ENCODE data around the gene FBXO21.
"Not testable (repeated sequence)": the region's sequence is repeated elsewhere in the genome, so short reads cannot be mapped to it uniquely, and the experiment has no call there.

The FBXO21 gene

GRCh38 chr12:117190210-117190781 lies at the start of gene FBXO21:
FBXO21 (minus strand) TSS chr12:117190470; CDS start chr12:117190456, 14 bp downstream.
- peak; percentile 50 for DNase-seq

- DNase-seq, result no peak
These were observed 46.3 kb upstream of the FBXO21 start for GRCh38 chr12:117236456-117237001.

DNA sequence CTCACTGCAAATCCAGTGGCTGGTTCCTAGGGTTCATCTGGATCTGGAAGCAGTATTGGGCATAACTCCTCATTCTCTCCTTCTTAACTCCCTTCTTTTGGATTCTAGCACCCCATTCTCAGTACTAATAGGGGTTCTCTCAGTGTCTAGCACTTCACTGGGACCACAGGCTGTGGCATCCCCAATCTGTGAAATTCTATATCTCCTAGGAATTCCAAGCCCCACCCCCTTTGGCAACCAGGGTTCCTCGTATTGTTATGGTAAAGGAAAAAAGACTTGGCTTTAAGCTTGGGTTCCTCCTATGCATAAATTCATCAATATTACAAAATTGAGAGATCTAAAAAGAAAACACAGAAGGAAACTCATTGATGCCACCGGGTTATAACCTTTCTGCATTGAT lies 45.0 kb upstream of the FBXO21 start:
- no peak for DNase-seq

DNA sequence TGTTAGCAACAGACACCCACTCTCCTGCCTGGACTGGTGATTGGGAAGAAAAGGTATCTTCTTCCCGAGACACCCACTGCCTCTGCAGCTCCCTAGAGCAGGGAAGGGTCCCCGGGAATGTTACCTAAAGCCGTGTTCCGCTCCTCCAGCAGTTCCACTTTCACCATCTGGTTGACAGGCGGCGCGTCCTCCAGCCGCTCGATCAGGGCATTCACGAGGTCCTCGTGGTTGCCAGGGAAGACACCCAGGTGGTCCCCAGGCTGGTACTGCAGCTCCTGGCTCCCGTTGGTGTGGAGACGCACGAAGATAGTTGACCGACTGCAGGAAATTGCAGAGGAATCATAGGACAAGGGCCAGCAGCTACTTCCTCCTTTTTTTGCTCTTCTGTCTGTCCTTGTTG lies 44.2 kb upstream of the FBXO21 start:
- no peak for DNase-seq

DNA sequence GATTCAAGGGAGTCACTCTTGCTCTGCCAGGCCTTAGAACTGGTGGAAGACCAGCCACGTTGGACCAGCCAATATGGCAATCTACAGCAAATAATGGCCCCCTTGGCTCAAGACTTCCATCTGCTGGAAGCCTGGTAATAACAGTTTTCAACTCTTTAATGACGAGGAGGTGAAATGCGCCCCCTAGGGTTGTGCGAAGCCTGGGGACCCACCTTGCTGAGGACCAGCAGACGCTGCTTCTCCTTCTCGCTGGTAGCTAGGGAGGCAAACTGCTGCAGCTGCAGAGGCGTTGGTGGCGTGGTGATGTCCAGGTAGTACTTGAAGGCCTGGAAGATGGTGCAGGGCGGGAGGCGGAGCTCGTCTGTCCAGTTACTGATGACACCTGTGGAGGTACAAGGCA lies 41.5 kb upstream of the FBXO21 start:
- no peak for DNase-seq

GRCh38 chr12:117228239-117228638 lies 38.0 kb upstream of the FBXO21 start:
- DNase-seq, result no peak

GRCh38 chr12:117227000-117227653 lies 36.9 kb upstream of the FBXO21 start:
- DNase-seq, result no peak

DNA sequence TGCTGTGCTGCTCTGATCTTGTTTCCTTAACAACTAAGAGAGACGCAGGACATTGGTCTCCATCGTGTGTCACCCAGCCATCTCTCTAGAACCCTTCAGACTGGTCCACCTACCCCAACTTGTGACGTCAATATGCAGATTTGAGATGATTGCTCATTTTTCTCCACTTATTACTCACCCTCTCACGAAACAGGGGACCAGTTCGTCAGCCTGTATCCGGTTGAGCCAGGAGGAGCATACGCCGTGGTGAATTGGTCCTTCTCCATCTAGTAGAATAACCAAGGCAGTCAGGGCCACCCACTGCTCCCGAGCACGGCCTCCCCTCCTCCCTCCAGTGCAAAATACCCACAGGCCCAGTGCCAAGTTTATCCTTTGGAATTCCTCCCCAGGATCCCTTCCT lies 36.2 kb upstream of the FBXO21 start:
- DNase-seq, result no peak

DNA sequence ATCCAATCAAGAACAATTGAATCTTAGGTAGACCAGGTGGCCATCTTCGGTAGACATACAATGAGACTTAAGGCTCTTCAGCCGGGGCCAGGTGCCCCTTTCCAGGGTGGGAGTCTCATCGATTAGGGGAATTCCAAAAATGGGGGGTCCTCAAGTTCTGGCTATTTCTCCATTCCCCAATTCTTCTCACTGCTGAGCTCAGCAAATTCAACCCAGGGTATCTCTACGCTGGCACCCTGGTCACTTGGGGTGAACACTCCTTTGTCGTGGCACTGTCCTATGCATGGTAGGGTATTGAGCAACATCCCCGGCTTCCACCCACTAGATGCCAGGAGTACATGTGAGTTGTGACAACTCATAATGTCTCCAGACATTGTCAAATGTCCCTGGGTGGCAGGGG lies 34.9 kb upstream of the FBXO21 start:
- DNase-seq, result no peak

- not testable (repeated sequence) for DNase-seq
These were observed 30.7 kb upstream of the FBXO21 start for GRCh38 chr12:117220947-117221346.

- DNase-seq, result no peak
These were observed 27.9 kb upstream of the FBXO21 start for GRCh38 chr12:117218149-117218548.

GRCh38 chr12:117216686-117217085 lies 26.4 kb upstream of the FBXO21 start:
- no peak for DNase-seq

GRCh38 chr12:117214797-117215196 lies 24.5 kb upstream of the FBXO21 start:
- no peak for DNase-seq

GRCh38 chr12:117213295-117213808 lies 23.1 kb upstream of the FBXO21 start:
- DNase-seq, result no peak

GRCh38 chr12:117212563-117213190 lies 22.4 kb upstream of the FBXO21 start:
- DNase-seq, result no peak

- DNase-seq, result no peak
These were observed 20.1 kb upstream of the FBXO21 start for GRCh38 chr12:117210266-117210918.

DNA sequence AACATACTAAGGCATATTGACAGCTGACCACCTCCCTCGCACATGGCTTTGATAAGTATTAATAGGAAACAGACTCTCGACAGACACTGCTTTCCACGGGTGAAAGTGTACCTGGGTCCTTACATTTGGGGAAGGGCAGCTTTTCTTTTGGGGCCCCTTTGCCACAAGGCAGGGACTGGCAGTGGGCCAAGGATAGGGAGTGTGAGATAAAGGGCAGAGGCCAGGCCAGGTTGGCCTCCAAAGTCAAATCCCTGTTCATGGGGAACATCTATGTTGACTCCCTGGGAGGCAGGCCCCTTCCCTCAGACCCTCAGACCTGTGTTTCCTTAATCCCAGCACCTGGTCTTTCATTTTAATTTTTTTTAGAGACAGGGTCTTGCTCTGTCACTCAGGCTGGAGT lies 19.4 kb upstream of the FBXO21 start:
- DNase-seq, result no peak

DNA sequence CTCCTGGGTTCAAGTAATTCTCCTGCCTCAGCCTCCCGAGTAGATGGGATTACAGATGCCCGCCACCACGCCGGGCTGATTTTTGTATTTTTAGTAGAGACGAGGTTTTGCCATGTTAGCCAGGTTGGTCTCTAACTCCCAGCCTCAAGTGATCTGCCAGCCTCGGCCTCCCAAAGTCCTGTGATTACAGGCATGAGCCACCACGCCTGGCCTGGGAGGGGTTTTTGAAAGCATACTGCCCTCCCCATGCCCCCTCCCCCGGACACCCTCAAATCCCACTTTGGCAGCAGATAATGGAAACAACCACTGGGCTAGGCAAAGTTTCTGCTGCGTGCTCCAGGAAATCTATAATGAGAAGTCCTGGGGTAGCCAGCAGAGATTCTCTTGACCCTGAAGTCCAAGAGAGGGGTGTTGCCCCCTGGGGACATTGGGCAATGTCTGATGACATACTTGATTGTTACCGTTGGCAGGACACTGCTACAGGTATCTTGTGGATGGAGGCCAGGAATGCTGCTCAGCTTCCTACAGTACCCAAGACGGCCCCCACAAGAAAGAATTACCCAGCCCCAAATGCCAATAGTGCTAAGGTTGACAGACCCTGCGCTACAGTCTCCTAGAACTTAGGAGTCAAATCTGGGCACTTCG lies 18.7 kb upstream of the FBXO21 start:
- no peak for DNase-seq

DNA sequence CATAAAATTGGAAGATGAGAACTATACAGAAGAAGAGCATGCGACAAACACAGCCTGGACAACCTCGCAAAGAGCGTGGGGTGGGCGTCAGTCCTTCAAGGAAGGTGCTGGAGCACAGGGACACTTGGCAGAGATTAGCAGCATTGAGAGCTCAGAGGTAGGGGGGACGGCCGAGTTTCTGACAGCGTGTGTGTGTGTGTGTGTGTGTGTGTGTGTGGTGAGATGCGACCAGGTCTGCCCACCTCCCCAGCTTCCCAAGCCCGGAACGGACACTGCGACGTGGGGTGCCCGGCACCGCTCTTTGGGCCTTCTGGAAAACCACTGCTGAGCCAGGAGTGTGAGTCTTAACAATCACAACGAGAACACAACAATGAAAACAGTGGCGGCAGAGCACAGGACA lies 17.9 kb upstream of the FBXO21 start:
- no peak for DNase-seq

DNA sequence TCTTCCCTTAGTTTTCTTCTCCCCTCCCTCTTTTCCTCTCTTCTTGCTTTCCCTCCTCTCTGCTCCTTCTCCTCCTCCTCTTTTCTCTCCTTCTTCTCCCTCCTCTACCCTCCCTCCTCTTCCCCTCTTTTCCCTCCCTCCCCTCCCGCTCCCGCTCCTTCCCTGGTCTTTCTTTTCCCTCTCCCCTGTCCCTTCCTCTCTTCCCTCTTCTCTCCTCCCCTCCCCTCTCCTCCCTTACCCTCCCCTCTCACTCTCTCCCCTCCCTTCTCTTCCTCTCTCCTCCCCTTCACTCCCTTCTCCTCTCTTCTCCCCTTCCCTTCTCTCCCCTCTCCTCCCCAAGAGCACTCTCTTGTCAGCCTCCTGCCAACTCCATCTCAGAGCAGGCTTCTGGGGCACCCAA lies 17.4 kb upstream of the FBXO21 start:
- no peak for DNase-seq

- DNase-seq, result no peak
These were observed 12.3 kb upstream of the FBXO21 start for GRCh38 chr12:117202556-117202955.

- DNase-seq, result no peak
These were observed 11.8 kb upstream of the FBXO21 start for GRCh38 chr12:117202033-117202432.

Data from NCI-H2081 treated with DMSO at 0.1 percent for 48 hours (cell line).